Measurements from ENCODE around the gene RSPH1.

The RSPH1 gene

GRCh38 chr21:42431196-42431595 is 64.8 kb downstream of the RSPH1 start:
- no peak for DNase-seq (ENCODE audit: low read depth in 2 of 3, low spot score in 2 of 3)

- DNase-seq (ENCODE audit: low read depth in 2 of 3, low spot score in 2 of 3), result no peak
Observed at GRCh38 chr21:42430521-42430920, 65.5 kb downstream of the RSPH1 start.

DNA sequence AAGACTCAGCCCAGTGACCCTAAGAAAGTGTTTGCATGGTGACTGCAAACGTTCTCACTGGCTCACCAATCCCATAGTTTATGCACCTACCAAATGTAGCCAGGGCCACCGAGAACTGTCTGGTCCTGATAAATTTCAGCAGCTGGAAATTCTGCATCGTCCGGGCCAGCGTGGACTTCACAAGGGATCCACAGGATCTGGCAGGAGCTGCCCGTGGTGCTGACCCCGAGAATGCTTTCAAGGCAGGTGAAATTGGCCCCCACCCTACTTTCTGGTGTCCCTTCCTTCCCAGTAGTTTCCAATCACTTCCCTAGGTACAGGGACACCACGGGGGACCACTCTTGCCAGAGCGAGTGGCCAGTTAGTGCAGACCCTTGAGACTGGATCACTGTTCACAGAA is 66.2 kb downstream of the RSPH1 start:
- DNase-seq (ENCODE audit: low read depth in 2 of 3, low spot score in 2 of 3), result no peak

DNA sequence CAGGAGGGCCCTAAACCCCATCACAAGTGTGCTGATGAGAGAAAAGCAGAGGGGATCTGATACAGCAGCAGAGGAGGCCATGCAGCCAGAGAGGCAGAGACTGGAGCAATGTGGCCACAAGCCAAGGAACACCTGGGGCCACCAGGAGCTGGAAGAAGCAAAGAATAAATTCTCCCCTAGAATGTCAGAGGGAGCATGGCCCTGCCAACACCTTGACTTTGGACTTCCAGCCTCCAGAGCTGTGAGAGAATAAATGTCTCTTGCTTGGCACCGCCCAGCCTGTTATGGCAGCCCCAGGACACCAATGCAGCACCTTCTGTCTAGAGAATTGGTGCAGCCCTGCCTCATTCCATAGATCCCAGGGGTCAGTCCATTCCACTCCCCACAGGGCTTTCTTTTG is 67.0 kb downstream of the RSPH1 start:
- no peak for DNase-seq (ENCODE audit: low read depth in 2 of 3, low spot score in 2 of 3)

DNA sequence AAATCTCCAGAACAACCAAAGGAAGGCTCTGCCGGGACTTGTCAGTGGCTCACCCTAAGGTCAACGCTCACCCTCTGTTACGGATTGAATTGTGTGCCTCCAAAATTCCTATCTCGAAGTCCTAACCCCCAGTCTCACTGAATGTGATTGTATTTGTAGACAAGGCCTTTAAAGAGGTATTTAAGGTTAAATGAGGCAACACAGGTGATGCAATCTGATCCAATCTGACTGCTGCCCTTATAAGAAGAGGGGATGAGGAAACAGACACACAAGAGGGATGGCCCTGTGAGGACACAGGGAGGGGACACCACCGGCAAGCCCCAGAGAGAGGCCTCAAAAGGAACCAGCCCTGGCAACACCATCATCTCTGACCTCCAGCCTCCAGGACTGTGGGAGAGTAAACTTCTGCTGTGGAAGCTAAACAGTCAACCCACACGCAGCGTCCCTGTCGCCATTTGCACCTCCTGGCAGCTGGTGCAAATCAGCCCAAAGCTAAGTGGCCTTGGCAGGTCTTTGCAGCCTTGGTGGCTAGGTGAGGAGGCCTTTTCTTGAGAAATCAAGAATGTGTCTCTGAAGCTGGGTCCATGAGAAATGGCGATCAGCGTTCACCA is 68.1 kb downstream of the RSPH1 start:
- DNase-seq (ENCODE audit: low read depth in 2 of 3, low spot score in 2 of 3), result no peak

- DNase-seq (ENCODE audit: low read depth in 2 of 3, low spot score in 2 of 3), result no peak
Observed at GRCh38 chr21:42426876-42427480, 69.0 kb downstream of the RSPH1 start.

DNA sequence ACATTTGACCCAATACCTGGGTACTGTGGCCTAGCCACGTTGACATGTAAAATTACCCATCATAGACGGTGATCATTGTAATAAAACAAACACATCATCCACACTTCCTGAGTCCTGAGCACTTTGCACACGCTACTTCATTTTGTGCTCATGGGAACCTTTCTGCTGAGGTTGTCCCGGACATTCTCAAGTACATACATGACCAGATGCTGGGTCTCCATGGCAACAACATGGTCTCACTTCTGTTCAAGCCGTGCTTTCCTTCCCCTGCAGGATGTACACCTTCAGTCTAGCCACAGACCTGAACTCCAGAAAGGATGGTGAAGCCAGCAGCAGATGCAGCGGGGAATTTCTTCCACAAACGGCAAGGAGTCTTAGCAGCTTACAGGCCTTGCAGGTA is 69.6 kb downstream of the RSPH1 start:
- DNase-seq (ENCODE audit: low read depth in 2 of 3, low spot score in 2 of 3), result no peak

DNA sequence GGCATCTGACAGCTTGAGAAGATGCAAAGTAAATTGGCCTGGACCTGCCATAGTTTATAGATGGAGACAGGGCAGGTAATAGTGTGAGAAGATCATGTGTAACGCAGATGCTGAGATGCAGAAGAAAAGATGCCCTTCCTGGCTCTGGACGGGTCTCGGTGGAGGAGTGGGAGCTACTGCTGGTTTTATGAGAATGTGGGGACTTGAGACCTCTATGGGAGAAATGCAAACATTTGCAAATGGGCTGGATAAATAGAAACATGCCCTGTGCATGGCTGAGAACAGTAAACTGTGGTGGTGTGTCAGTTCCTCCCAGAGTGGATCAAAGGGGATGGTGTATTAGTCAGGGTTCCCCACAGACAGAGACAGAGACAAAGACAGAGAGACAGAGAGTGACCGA is 70.4 kb downstream of the RSPH1 start:
- no peak for DNase-seq (ENCODE audit: low read depth in 2 of 3, low spot score in 2 of 3)

DNA sequence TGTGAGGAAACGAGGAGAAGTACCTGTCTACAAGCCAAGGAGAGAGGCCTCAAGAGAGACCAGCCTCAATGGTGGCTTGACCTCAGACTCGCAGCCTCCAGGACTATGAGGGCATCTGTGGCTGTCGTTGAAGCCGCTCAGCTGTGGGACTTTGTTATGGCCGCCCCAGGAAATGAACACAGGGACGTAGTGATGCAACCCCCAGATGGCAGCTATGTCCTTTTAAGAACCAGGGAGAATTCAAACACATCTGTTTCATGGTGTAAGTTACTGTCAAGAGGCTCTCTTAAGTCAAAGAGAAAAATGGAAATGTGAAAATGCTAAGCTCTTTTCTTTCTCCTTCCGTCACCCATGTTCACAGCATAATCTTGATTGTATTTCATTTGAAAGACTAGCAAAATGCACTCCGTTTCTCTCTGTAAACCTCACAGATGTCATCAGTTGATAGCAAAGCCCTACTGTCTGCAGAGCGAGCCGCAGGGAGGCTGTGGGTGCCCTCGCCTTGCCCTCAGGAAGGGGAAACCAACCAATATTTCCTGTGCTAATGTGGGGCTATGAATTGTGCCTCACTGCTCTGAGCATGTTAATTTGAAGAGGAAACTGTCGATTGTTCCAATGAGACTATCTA is 71.0 kb downstream of the RSPH1 start:
- DNase-seq (ENCODE audit: low read depth in 2 of 3, low spot score in 2 of 3), result no peak

- no peak for DNase-seq (ENCODE audit: low read depth in 2 of 3, low spot score in 2 of 3)
Observed at GRCh38 chr21:42423685-42424084, 72.3 kb downstream of the RSPH1 start.

DNA sequence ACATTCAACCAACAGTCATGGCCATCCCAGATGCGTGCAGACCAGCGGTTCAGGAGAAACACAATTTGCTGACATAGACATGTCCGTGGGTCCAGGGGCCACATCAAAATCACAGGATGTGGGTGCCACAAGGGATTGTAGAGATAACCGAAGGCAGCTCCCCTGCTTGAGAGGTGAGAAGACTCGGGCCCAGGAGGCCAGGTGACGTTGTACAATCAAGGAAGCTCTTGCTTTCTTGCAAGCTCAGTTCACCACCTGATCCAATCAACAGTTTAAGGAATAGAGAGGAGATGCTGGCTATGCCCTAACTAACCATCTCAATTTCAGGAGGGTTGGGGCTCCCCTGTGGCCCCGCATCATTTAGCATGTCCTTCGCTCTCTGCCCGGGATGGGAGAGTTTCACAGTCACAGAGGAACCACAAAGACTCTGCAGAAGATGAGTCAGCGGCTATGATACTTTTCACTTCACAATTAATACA is 72.8 kb downstream of the RSPH1 start:
- DNase-seq (ENCODE audit: low read depth in 2 of 3, low spot score in 2 of 3), result no peak

All from activated CD8-positive, alpha-beta memory T cell treated with anti-CD3 and anti-CD28 coated beads for 48 hours (primary cell).